Uterus (tissue), 2 donors: Measurements from ENCODE around the gene GKN1.

Source experiments
- CTCF ChIP-seq, 4 experiments: fragments of 200-600 bp in 2 of 4; fragments of 450-650 bp in 2 of 4; sonication (generic) in 2 of 4; IDR thresholded peaks; one replicate each; pipeline ENCODE4 v1.5.1; 2016 to 2019; ENCODE audit warnings: antibody characterized with exemption in 4 of 4, mild to moderate bottlenecking in 2 of 4, moderate library complexity in 1 of 4
- POLR2A ChIP-seq, 2 donors: fragments of 450-650 bp; IDR thresholded peaks; one replicate each; pipeline ENCODE4 v1.6.1; 2016; ENCODE audit warnings: antibody characterized with exemption in 2 of 2, mild to moderate bottlenecking in 1 of 2, moderate library complexity in 1 of 2

GRCh38 chr2:68951899-68952298 lies 22.5 kb upstream of the GKN1 start:
- TF ChIP-seq POLR2A (IDR thresholded peaks at IDR 0.05) (no peak), CTCF (IDR thresholded peaks at IDR 0.05) (no peak)
